GM20431 (cell line): ENCODE data around the gene UBE2H.

Source experiments
- in situ Hi-C: fragments of 300-500 bp; cut with MseI, MboI; formaldehyde crosslinking; loops from one replicate; pipeline ENCODE4 v1.15.0; 2020; ENCODE audit warnings: low sequenced_read_pairs; ENCODE audit not compliant: unreplicated experiment

UBE2H gene

GRCh38 chr7:129951226-129952085 lies 1.3 kb downstream of the UBE2H start:
- in situ Hi-C loops: no loop called here

DNA sequence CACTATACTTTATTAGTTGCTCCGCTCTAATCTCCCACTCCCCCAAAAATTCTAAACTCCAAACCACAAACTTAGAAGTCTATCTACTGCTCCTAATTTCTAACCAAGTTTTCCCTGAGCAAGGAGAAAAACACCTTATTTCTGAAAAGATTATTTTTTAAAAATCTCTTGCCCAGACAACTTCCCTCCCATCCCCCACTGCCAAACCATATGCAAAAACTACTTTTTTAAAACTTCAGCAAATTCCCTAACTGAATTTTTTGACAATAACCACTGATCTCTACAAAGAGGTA lies 1.9 kb downstream of the UBE2H start:
- in situ Hi-C loops: no loop called here

GRCh38 chr7:129950191-129950932 lies 2.4 kb downstream of the UBE2H start:
- in situ Hi-C loops: no loop called here

- in situ Hi-C loops: no loop called here
These were observed 3.2 kb downstream of the UBE2H start for GRCh38 chr7:129949292-129950133.

GRCh38 chr7:129948877-129949291 lies 3.9 kb downstream of the UBE2H start:
- in situ Hi-C loops: no loop called here

DNA sequence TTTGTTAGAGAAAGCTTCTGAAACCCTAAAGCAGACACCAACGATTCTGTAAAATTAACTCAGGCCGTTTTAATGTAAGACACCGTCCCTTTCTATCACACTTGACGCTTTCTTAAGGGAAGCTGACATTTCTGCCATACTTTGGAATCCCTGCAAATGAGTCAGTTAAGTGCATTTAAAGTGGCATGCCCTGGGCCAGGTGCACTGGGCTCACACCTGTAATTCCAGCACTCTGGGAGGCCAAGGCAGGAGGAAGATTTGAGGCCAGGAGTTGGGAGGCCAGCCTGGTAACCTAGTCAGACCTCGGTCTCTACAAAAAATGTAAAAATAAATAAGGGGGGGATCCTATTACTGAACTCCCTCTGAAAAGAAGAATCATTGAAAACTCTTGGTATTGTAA lies 4.4 kb downstream of the UBE2H start:
- in situ Hi-C loops: no loop called here

GRCh38 chr7:129947701-129948100 lies 5.1 kb downstream of the UBE2H start:
- in situ Hi-C loops: no loop called here

DNA sequence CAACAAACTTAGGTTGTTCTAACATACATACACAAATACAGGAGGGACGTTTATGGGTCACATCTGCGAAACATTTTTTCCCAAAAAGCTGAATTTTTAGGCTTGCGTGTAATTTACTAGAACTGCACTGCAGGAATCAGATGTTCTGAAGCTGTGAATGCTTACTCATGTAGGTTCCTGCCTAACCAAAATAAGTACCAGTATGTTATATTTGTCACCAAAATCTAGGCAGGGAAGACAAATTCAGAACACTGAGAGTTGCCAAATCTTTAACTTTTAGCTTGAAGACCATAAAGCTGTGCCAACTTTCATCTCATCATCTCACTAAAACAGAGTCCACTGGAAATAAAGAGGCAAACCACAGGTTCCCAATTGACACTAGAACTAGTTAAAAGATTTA lies 5.7 kb downstream of the UBE2H start:
- in situ Hi-C loops: no loop called here

GRCh38 chr7:129946282-129946681 lies 6.5 kb downstream of the UBE2H start:
- in situ Hi-C loops: no loop called here

DNA sequence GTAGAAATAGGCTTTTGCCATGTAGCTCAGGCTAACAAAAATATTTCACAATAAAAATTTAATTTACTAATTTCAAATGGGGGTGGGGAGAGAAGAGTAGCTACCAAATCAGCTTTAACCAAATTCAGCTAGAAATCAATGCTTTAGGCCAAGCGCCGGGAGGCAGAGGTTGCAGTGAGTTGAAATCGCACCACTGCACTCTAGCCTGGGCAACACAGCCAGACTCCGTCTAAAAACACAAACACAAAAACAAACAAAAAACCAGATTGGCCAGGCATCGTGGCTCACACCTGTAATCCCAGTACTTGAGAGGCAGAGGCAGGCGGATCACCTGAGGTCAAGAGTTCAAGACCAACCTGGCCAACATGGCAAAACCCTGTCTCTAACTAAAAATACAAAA lies 9.4 kb downstream of the UBE2H start:
- in situ Hi-C loops: no loop called here

DNA sequence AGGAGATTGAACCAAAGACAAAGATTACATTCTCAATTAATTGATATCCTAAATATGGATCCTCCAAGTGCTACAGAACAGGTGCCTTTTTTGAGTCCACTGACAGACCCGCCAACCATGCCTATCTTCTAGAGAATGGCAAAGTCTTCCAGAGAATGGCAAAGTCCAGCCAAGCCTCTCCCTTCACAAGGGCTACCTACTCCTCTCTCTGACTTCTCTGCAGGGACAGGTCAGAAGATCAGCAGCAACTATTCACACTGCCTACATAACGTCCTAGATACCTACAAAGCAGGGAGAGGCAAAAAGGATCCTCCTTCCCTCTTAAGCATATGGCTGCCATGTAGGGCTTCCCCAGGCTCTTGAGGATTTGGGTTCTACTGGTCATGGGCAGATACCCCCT lies 12.4 kb downstream of the UBE2H start:
- in situ Hi-C loops: no loop called here

GRCh38 chr7:129939881-129940280 lies 12.9 kb downstream of the UBE2H start:
- in situ Hi-C loops: no loop called here

GRCh38 chr7:129933627-129934026 lies 19.1 kb downstream of the UBE2H start:
- in situ Hi-C loops: no loop called here

- in situ Hi-C loops: no loop called here
These were observed 26.1 kb downstream of the UBE2H start for GRCh38 chr7:129926618-129927017.

- in situ Hi-C loops: no loop called here
These were observed 27.3 kb downstream of the UBE2H start for GRCh38 chr7:129925416-129926002.

GRCh38 chr7:129924602-129925001 lies 28.2 kb downstream of the UBE2H start:
- in situ Hi-C loops: no loop called here

GRCh38 chr7:129923709-129924108 lies 29.1 kb downstream of the UBE2H start:
- in situ Hi-C loops: no loop called here

- in situ Hi-C loops: no loop called here
These were observed 33.3 kb downstream of the UBE2H start for GRCh38 chr7:129919492-129919891.

GRCh38 chr7:129918922-129919321 lies 33.8 kb downstream of the UBE2H start:
- in situ Hi-C loops: no loop called here

DNA sequence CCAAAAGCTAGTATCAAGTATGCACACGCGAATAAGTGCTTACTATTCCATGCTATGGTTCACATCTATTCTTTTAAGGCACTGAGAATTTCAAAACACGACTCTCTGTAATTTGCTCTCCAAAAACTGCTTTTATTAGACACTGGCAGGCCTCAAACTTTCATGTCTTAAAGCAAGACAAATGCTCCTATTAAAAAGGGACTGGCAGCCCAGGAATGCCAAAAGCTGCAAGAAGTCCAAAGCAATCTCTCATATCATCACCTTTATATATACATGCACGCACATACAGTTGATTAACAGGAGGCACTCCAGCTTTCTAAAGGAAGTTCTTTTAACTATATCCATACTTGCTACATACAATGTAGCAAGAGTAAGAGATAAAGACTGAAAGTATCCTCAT lies 34.8 kb downstream of the UBE2H start:
- in situ Hi-C loops: no loop called here
